HG03439 (cell line): ENCODE results near the gene SLC22A31.
A peak's percentile ranks its signal among the peaks of the same experiment; 100 is the strongest.

Source experiments
- ATAC-seq: cut with Tn5 transposase; IDR thresholded peaks from one replicate; pipeline ENCODE4 v1.9.1; 2021; ENCODE audit warnings: mild to moderate bottlenecking, moderate library complexity; ENCODE audit not compliant: unreplicated experiment

The SLC22A31 gene

DNA sequence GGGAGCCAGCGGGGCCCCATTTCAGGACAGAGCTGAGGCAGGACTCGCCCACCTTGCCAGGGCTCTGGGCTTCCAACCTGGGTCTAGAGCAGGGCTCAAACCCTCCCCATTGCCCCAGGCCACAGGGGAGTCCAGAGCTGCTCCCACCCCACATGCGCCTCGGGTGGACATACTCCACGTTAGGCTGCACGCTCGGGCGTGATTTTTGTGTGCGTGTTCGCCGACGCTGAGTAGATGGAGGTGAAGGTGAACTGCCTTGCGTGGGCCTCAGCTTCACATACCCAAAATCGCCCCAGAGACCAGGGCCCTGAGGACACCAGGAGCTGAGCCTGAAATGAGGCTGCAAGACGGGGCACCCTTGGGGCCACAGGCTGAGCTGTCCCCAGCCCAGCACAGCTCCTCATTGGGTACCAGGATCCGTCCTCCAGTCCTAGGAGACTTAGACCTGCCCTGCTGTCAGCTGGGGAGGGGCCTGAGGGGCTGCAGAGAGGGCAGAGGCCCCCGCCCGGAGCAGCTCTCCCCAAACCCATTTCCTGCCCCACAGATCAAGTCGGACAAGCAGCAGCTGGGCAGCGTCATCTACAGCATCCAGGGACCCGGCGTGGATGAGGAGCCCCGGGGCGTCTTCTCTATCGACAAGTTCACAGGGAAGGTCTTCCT is 20.6 kb downstream of the SLC22A31 start:
- no peak for ATAC-seq

- ATAC-seq: no peak
These were observed 21.2 kb downstream of the SLC22A31 start for GRCh38 chr16:89179148-89179484.

- ATAC-seq: no peak
These were observed 21.7 kb downstream of the SLC22A31 start for GRCh38 chr16:89178453-89179147.

- no peak for ATAC-seq
These were observed 22.8 kb downstream of the SLC22A31 start for GRCh38 chr16:89177501-89177900.

DNA sequence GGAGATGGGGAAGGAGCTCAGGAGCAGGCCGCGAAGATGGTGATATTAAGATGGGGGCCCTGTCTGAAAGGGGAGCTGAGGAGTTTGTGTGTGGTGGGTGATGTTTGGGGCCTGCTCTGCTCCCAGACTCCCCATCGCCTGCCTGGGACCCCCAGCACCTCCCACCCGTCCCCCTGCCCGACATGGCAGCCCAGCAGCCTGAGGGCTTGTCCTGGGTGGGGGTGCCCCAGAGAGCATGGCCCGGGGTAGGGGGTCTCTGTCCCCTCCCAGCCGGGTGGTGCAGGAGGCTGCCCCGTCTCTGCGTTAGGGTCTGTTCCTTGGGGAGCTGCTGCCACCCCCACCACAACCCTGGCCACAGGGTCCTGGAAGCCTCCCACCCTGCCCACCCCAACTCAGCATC is 23.6 kb downstream of the SLC22A31 start:
- ATAC-seq: no peak

DNA sequence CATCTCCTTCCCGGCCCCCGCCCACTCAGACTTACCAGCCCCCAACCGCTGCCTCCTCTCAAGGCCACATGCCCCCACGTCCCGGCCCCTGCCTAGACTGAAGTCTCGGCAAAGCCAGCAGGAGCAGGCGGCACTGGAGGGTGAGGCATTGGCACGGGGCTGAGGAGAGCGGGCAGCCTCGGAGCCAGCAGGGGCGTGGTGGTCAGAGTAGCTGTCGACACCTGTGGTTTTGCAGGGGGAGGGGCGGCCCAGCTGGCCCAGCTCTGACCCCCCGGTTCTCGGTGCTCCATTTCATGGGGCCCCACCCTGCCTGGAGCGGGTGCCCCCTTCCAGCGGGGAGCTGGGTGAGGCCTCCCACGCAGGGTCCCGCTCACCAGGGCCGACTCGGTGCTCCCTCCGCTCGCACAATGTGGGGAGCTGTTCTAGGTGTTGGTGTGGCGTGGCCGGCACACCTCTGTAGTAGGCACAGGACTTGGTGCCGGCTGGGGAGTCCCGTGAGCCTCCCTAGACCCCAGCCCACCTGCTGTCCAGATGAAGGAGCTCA is 24.1 kb downstream of the SLC22A31 start:
- ATAC-seq: no peak

- ATAC-seq: no peak
These were observed 24.8 kb downstream of the SLC22A31 start for GRCh38 chr16:89175280-89176146.

GRCh38 chr16:89174877-89175276 is 25.5 kb downstream of the SLC22A31 start:
- ATAC-seq: no peak

GRCh38 chr16:89174055-89174827 is 26.1 kb downstream of the SLC22A31 start:
- no peak for ATAC-seq

DNA sequence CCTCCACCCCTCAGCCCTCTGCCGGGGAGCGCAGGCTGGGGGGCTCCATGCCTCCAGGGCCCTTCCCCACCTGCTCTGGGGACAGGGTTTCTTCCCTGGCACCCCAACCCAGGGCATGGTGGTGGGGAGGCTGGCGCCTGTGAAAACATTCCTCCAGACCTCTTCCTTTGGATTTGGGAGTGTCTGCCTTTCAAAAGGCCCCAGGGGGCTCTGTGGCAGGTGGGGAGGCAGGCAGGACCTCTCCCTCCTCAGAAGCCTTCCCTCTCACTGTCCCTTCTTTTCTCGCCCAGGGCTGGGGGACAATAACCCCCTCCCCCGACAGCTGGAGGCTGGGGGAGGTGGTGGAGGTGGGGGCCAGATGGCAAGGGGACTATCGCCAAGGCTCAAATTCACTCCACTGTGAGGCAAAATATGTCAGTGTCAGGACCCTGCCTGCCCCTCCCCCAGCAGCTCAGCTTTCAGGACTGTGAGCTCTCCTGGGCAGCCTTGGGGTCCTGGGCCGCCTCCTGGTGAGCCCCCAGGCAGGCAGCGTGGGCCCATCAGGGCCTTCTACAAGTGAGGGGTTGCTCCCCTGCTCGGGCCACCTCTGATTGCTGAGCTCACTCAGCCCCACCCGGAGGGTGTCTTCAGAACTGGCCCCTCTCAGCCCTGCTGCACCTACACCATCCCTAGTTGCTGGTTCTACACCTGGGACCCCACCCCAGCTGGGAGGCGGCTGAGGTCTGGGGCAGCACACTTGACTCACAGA is 27.0 kb downstream of the SLC22A31 start:
- ATAC-seq: no peak

- no peak for ATAC-seq
These were observed 27.7 kb downstream of the SLC22A31 start for GRCh38 chr16:89172528-89173173.

DNA sequence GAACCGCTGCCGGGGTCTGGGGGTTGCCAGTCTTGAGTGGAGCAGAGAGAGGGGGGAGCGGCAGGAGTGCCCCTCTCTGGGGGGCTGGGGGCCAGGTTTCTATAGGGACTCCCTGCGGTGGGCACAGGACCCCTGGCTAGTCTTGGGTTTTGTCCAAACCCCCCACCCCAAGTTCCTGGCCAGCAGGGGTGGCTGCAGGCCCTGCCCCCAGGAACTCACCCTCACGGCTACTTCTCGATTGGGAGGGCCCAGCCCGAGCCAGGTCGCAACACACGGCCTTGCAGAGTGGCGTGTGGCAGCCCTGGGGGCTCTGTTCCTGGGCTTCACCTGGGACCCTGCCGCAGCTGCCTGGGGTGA is 28.2 kb downstream of the SLC22A31 start:
- no peak for ATAC-seq

DNA sequence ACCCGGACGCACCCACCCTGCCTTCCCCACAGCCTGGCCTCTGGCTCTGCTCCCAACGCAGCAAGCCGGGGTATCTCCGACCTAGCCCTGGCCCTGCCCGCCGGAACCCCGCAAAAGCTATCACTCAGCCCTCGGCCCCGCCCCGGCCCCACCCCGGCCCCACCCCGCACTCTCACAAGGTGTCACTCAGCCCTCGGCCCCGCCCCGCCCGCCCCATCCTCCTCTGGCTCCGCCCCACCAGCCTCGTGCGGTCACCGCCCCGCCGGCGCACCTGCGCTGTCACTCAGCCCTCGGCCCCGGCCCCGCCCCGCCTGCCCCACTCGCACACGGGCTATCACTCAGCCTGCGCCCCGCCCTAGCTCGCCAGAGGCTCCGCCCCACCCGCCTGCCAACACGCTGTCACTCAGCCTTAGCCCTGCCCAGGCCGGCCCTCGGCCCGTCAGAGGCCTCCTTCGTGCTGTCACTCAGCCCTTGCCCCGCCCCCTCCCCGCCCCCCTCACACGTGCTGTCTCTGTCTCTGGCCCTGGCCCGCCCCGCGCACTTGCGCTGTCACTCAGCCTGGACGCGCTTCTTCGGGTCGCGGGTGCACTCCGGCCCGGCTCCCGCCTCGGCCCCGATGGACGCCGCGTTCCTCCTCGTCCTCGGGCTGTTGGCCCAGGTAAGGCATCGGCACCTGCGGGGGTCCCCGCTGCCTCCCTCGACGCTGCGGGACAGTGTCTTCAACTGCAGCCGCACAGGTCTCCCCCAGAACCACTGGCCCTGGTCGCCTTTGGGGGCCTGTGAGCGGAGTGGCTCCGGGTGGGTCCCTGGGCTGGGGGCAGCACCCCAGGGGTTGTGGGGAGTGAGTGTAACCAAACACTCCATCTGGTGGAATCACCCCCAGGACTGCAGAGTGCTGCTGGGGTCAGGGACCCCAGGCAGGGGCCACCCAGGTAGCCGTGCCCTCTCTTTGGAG is 28.8 kb downstream of the SLC22A31 start, which contains the start of gene CDH15:
Gene CDH15 (plus strand): TSS at position 533 of the 955 bp plus-strand sequence. CDS start 84 bp downstream, at position 617.
- peak; percentile 66 for ATAC-seq

- no peak for ATAC-seq
These were observed 29.8 kb downstream of the SLC22A31 start for GRCh38 chr16:89170346-89171215.

GRCh38 chr16:89169778-89170177 is 30.6 kb downstream of the SLC22A31 start:
- ATAC-seq: no peak

GRCh38 chr16:89168381-89169189 is 31.8 kb downstream of the SLC22A31 start:
- no peak for ATAC-seq
